Neural progenitor cell (in vitro differentiated cells): ENCODE measurements around the gene PCLO.

ENCODE experiments used
- EZH2phosphoT487 ChIP-seq: fragments of 200-600 bp; sonication (generic); IDR thresholded peaks from 2 replicates; pipeline ENCODE4 v1.6.1; 2017; ENCODE audit warnings: antibody characterized with exemption
- TF ChIP-seq, protein P1 (sequence below): fragments of 200-600 bp; sonication (generic); IDR thresholded peaks from 2 replicates; pipeline ENCODE4 v1.5.1; 2017; ENCODE audit warnings: antibody characterized with exemption, mild to moderate bottlenecking

DNA sequence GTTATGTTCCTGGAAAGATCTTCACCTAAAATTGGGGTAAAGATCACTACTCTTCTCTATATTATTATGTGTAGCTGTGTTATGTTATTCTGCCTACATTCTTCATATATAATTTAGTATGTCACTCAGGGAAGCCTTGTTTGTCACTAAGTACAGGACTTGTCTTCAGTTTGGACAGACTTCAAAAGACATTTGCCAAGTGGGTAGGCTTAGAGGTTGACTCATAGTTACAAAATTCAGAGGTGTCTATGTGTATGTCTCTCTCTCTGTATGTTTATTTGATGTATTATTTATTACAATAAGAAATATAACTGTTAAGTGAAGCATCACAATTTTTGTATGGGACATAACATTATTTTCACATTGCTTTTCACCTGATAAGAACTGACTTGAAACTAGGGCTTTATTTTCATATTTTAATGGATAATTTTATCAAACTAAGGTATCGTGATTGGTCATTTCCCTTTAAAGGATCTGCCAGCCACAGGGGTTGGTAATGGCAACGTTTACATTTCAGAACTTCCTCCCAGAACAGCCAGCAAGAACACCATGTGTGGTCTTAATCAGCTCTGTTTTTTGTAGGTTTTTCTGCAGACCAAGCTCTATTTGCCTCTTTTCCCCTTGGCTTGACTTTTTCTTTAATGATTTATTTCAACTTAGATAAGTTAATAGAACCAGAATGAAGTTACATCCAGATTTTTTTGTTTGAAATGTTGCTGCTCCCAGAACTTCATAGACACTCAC lies 457.0 kb downstream of the PCLO start:
- TF ChIP-seq, protein P1, sequence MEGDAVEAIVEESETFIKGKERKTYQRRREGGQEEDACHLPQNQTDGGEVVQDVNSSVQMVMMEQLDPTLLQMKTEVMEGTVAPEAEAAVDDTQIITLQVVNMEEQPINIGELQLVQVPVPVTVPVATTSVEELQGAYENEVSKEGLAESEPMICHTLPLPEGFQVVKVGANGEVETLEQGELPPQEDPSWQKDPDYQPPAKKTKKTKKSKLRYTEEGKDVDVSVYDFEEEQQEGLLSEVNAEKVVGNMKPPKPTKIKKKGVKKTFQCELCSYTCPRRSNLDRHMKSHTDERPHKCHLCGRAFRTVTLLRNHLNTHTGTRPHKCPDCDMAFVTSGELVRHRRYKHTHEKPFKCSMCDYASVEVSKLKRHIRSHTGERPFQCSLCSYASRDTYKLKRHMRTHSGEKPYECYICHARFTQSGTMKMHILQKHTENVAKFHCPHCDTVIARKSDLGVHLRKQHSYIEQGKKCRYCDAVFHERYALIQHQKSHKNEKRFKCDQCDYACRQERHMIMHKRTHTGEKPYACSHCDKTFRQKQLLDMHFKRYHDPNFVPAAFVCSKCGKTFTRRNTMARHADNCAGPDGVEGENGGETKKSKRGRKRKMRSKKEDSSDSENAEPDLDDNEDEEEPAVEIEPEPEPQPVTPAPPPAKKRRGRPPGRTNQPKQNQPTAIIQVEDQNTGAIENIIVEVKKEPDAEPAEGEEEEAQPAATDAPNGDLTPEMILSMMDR: no peak
- no peak for TF ChIP-seq EZH2phosphoT487
